C4-2B (cell line): ENCODE measurements around the gene POLR1C.

ENCODE experiments used
- H3K27ac ChIP-seq: fragments of 450-650 bp; 2 replicates; pipeline ENCODE4 v1.5.1; 2017
- ZFX ChIP-seq: fragments of 450-650 bp; IDR thresholded peaks from 2 replicates; pipeline ENCODE4 v1.6.1; 2017
- TF ChIP-seq, protein P1 (sequence below): fragments of 450-650 bp; conservative IDR thresholded peaks from 2 replicates; pipeline ENCODE4 v1.5.1; 2017; ENCODE audit warnings: mild to moderate bottlenecking

POLR1C gene

DNA sequence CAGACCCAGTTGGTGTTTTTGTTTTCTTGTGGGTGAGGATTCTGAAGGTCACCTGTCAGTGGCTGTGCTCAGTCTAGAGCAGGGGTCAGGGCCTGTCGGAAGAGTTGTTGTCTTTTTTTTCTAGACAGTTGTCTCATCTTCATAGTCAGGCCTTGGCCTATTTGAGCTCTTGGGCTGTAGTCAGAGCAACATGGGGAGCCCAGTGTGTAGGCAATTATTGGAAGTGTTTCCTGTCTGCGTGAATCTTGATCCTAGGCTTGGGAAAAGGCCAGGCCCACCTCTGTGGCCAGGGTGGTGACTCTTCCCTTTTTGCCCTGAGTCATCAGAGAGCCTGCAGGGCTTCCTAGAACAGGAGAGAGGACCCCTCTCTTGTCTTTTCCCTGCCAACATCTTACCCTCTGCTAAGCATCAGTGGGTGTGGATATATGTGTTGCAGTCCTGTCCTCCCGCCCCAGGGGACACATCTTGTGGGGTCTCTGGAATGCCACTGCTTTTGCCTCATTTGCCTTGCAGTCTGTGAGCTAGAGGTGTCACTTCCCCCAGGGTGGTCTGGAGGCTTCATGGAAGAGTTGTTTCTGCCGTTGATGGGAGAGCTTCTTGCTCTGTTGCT, 28.1 kb upstream of the POLR1C start:
- TF ChIP-seq, protein P1, sequence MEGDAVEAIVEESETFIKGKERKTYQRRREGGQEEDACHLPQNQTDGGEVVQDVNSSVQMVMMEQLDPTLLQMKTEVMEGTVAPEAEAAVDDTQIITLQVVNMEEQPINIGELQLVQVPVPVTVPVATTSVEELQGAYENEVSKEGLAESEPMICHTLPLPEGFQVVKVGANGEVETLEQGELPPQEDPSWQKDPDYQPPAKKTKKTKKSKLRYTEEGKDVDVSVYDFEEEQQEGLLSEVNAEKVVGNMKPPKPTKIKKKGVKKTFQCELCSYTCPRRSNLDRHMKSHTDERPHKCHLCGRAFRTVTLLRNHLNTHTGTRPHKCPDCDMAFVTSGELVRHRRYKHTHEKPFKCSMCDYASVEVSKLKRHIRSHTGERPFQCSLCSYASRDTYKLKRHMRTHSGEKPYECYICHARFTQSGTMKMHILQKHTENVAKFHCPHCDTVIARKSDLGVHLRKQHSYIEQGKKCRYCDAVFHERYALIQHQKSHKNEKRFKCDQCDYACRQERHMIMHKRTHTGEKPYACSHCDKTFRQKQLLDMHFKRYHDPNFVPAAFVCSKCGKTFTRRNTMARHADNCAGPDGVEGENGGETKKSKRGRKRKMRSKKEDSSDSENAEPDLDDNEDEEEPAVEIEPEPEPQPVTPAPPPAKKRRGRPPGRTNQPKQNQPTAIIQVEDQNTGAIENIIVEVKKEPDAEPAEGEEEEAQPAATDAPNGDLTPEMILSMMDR, result no peak
- no peak for TF ChIP-seq ZFX
- H3K27ac ChIP-seq, result no peak overlapping the region

DNA sequence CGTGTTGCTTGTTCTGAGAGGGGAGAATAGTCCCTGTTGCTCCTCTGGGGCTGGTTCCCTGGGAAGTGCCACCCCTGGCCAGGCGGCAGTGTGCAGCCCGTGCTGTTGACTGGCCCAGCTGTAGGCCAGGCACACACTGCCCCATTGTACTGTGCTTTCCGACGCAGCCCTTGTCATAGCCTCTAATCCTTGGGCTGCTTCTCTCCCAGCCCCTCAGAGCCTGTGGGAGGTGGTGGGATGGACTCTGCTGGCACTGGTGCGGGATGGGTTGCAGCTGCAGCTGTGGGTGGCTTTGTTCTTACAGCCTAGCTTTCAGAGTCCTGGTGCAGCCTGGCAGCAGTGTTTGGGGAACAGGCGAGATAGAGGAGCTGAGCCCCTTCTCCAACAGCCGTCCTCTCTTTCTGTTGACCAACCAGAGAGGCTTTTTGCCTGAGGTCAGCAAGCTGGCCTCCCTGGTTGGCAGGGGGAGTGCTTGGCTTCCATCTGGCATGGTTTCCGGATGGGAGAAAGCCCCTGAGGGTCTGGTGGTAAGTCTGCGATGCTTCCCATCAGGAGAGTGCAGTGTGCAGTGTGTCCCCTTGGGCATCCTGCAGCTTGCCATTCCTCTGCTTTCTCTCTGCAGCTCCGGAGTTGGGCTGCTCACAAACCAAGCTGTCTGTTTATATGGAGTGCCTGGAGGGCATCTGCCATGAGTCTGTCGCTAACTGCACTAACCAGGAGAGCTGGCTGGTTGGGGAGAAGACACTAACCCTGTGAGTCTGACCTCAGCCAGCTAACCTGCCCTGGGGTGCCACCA, 27.4 kb upstream of the POLR1C start:
- H3K27ac ChIP-seq, result no peak overlapping the region
- TF ChIP-seq ZFX, result no peak
- TF ChIP-seq, protein P1, result no peak

DNA sequence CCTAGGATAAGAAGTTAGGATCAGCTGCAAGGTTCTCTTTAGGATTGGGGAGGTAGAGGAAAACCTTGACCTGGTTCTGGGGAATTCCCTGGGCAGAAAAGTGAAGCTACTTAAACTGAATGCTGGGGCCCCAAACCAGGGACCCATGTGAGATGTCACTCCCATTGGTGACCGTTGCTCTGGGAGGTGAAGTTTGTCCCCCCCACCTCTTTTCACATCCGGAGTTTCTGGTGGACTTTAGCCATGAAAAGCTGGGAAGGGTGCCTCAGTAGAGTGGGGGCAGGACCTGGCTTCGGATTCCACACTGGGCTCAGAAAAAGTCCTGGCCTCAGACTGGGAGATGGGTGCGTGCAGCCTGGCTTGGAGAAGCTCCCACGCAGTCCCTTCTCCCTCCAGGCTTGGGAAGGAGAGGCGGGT, 26.4 kb upstream of the POLR1C start:
- no peak overlapping the region for H3K27ac ChIP-seq
- TF ChIP-seq ZFX, result no peak
- TF ChIP-seq, protein P1, result no peak

DNA sequence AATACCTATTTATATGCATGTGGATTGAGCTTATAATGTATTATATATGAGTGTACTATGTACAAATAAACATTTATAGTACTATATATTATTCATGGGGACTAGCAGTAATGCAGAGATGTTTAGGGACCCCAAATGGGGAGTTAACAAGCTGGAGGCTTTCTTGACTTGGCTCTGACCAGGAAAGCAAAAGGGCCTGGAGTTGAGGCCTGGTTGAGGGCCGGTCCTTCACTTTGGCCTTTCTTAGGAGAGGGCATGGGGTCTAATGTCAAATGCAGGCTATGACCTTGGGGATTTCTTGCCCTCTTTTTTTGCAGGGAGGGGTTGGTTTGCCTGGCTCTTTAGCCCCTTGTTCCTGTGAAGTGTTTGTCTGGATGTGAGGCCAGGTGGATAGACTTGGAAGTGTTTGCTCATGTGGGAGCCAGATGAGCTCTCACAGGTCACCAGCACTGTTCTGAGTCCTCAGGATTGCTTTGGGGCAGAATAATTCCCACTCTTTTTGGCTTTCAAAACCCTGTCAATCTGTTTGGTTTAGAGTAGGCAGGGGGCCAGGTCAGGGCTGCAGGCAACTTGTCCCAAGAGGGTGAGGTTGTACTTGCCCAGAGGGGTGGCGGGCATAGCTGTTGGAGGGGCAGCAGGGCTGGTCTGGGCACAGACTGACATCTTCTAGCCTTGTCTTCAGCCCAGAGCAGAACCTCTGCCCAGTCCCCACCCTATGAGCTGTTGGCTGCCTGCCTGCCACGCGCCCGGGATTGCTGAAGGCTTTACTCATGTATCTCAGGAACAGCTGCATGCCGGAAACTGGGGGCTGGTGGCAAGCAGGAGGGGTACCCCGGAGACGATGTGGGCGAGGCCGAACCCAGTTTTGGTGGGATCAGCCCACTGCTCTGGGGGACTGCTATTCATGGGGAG, 24.9 kb upstream of the POLR1C start:
- H3K27ac ChIP-seq, result no peak overlapping the region
- TF ChIP-seq ZFX, result no peak
- TF ChIP-seq, protein P1, result no peak

DNA sequence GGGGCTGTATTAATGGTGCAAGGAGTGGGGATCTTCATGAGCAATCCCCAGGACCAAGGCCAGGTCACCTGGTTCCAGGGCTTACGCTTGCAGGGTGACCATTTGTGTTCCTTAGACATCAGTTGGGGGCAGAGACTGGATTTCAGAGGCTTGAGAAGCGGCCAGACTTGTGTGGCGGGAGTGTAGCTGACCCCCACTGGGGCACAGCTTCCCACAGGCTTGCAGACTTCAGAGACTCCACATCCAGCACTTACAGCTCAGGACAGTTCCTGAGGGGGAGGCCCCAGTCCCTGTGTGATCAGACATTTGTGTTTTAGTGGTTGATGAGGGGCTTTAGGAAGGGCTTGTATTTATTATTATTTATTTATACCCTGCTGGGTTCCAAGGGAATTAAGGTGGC, 24.2 kb upstream of the POLR1C start:
- H3K27ac ChIP-seq, result no peak overlapping the region
- TF ChIP-seq, protein P1, result no peak
- TF ChIP-seq ZFX, result no peak

DNA sequence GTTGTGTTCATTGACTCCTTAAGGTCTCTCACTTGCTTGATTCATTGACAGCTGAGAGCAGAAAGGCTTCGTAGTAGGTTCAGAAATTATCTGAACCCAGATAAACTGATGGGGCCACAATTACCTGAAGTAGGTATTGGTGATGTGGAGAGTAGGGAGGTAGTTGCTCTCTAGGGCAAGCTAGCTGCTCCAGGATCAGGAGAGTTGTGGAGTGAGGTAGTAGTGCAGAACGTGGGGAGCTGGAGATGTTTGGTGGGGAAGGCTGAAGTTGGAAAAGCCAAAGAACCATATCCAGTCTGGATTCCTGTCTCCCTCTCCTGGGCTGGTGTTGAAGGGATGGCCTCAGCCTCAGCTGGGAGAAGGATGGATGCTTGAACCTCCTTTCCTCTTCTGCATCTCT, 23.7 kb upstream of the POLR1C start:
- no peak overlapping the region for H3K27ac ChIP-seq
- TF ChIP-seq ZFX, result no peak
- TF ChIP-seq, protein P1, result no peak
